HEK293 (cell line): Measurements from ENCODE around the gene PLEKHJ1.

Source experiments
- CTCF ChIA-PET: fragments of 350-600 bp; formaldehyde crosslinking; extraction: SDS; loops from one replicate; lab custom pipeline; 2021; ENCODE audit warnings: antibody characterized with exemption; lab: Yijun Ruan, JAX
- POLR2A ChIA-PET: fragments of 300-600 bp; formaldehyde crosslinking; extraction: SDS; loops from one replicate; lab custom pipeline; 2020; ENCODE audit warnings: antibody characterized with exemption, inconsistent platforms; lab: Yijun Ruan, JAX
- H3K27ac ChIP-seq: fragments of 200-500 bp; sonication (Bioruptor generic); 2 replicates; pipeline ENCODE4 v1.5.1; 2014; ENCODE audit warnings: low read depth, low read length, control low read depth, inconsistent platforms; ENCODE audit errors: extremely low read depth
- H3K36me3 ChIP-seq, 2 experiments: fragments of 200-500 bp in 1 of 2; sonication (Bioruptor generic) in 1 of 2; 1 replicate in 1 of 2; 2 replicates in 1 of 2; pipeline ENCODE4 v1.5.1; 2014 to 2017; ENCODE audit warnings: inconsistent platforms in 2 of 2, low read length in 2 of 2; ENCODE audit not compliant: control insufficient read depth in 2 of 2, insufficient read depth in 1 of 2
- H3K4me1 ChIP-seq: fragments of 200-500 bp; sonication (Bioruptor generic); 2 replicates; pipeline ENCODE4 v1.5.1; 2014; ENCODE audit warnings: mild to moderate bottlenecking, low read length, inconsistent platforms; ENCODE audit not compliant: control insufficient read depth, insufficient read depth
- H3K4me3 ChIP-seq: 2 replicates; pipeline ENCODE4 v1.5.1; 2011; ENCODE audit warnings: low read depth, mild to moderate bottlenecking, control low read depth, low read length, moderate library complexity
- H3K9me3 ChIP-seq: fragments of 200-500 bp; sonication (Bioruptor generic); 2 replicates; pipeline ENCODE4 v1.5.1; 2014; ENCODE audit warnings: low read depth, low read length, inconsistent platforms; ENCODE audit not compliant: control insufficient read depth, insufficient read depth
- BCL6B ChIP-seq: fragments of 450-650 bp; formaldehyde crosslinking; IDR thresholded peaks from 2 replicates; pipeline ENCODE4 v1.5.1; 2017; ENCODE audit warnings: missing biosample characterization, missing genetic modification characterization
- GLIS2 ChIP-seq: fragments of 450-650 bp; formaldehyde crosslinking; IDR thresholded peaks from 2 replicates; pipeline ENCODE4 v1.5.1; 2016; ENCODE audit warnings: missing biosample characterization, missing genetic modification characterization
- PRDM4 ChIP-seq: fragments of 450-650 bp; formaldehyde crosslinking; IDR thresholded peaks from 2 replicates; pipeline ENCODE4 v1.5.1; 2017; ENCODE audit warnings: missing biosample characterization, missing genetic modification characterization
- SP2 ChIP-seq: fragments of 450-650 bp; formaldehyde crosslinking; IDR thresholded peaks from 2 replicates; pipeline ENCODE4 v1.5.1; 2016; ENCODE audit warnings: missing biosample characterization, missing genetic modification characterization
- TSHZ1 ChIP-seq: fragments of 450-650 bp; formaldehyde crosslinking; IDR thresholded peaks from 2 replicates; pipeline ENCODE4 v1.5.1; 2016; ENCODE audit warnings: missing biosample characterization, missing genetic modification characterization, borderline replicate concordance
- ZIC2 ChIP-seq: fragments of 450-650 bp; formaldehyde crosslinking; IDR thresholded peaks from 2 replicates; pipeline ENCODE4 v1.5.1; 2016; ENCODE audit warnings: missing biosample characterization, missing genetic modification characterization
- ZNF114 ChIP-seq: fragments of 450-650 bp; formaldehyde crosslinking; IDR thresholded peaks from 2 replicates; pipeline ENCODE4 v1.5.0; 2017; ENCODE audit warnings: missing biosample characterization, missing genetic modification characterization
- ZNF138 ChIP-seq: fragments of 450-650 bp; formaldehyde crosslinking; IDR thresholded peaks from 2 replicates; pipeline ENCODE4 v1.5.1; 2016; ENCODE audit warnings: missing biosample characterization, missing genetic modification characterization, borderline replicate concordance
- ZNF157 ChIP-seq: fragments of 450-650 bp; formaldehyde crosslinking; IDR thresholded peaks from 2 replicates; pipeline ENCODE4 v1.5.1; 2016; ENCODE audit warnings: missing biosample characterization, missing genetic modification characterization
- ZNF2 ChIP-seq: fragments of 450-650 bp; formaldehyde crosslinking; IDR thresholded peaks from 2 replicates; pipeline ENCODE4 v1.5.1; 2016; ENCODE audit warnings: missing biosample characterization, missing genetic modification characterization
- ZNF214 ChIP-seq: fragments of 450-650 bp; formaldehyde crosslinking; IDR thresholded peaks from 2 replicates; pipeline ENCODE4 v1.5.1; 2017; ENCODE audit warnings: missing biosample characterization, mild to moderate bottlenecking, missing genetic modification characterization, borderline replicate concordance
- ZNF248 ChIP-seq: fragments of 450-650 bp; formaldehyde crosslinking; IDR thresholded peaks from 2 replicates; pipeline ENCODE4 v1.5.1; 2017; ENCODE audit warnings: missing biosample characterization, missing genetic modification characterization
- ZNF362 ChIP-seq: fragments of 450-650 bp; formaldehyde crosslinking; IDR thresholded peaks from 2 replicates; pipeline ENCODE4 v1.5.1; 2016; ENCODE audit warnings: missing biosample characterization, missing genetic modification characterization
- ZNF514 ChIP-seq: fragments of 450-650 bp; formaldehyde crosslinking; IDR thresholded peaks from 2 replicates; pipeline ENCODE4 v1.5.1; 2016; ENCODE audit warnings: missing biosample characterization, missing genetic modification characterization
- ZNF600 ChIP-seq: fragments of 450-650 bp; formaldehyde crosslinking; IDR thresholded peaks from 2 replicates; pipeline ENCODE4 v1.5.1; 2016; ENCODE audit warnings: missing biosample characterization, missing genetic modification characterization
- ZNF658 ChIP-seq: fragments of 450-650 bp; formaldehyde crosslinking; IDR thresholded peaks from 2 replicates; pipeline ENCODE4; 2016; ENCODE audit warnings: missing biosample characterization, missing genetic modification characterization
- ZNF664 ChIP-seq: fragments of 450-650 bp; formaldehyde crosslinking; IDR thresholded peaks from 2 replicates; pipeline ENCODE4 v1.5.1; 2016; ENCODE audit warnings: missing biosample characterization, missing genetic modification characterization
- ZNF701 ChIP-seq: fragments of 450-650 bp; formaldehyde crosslinking; IDR thresholded peaks from 2 replicates; pipeline ENCODE4 v1.5.1; 2016; ENCODE audit warnings: missing biosample characterization, missing genetic modification characterization
- ZNF768 ChIP-seq: fragments of 450-650 bp; formaldehyde crosslinking; IDR thresholded peaks from 2 replicates; pipeline ENCODE4 v1.5.1; 2018; ENCODE audit warnings: missing biosample characterization, mild to moderate bottlenecking, missing genetic modification characterization

PLEKHJ1 gene

GRCh38 chr19:2194513-2195078 lies 41.5 kb downstream of the PLEKHJ1 start:
- no peaks in the 10 kb centered on the region for H3K4me1 ChIP-seq
- H3K9me3 ChIP-seq = no peaks in the 10 kb centered on the region
- no peak overlapping the region for H3K27ac ChIP-seq
- peaks cover 4 to 57% of the 10 kb centered on the region in 2 experiments; a peak in 2 of 3 replicates for H3K36me3 ChIP-seq
- TF ChIP-seq TSHZ1 (tag by site-specific recombination) (no peak), ZNF157 (tag by site-specific recombination) (no peak), SP2 (tag by site-specific recombination) (0 out of 2 replicates have a peak, but pooled peaks have one; percentile 3)
- TF ChIP-seq, all 188 proteins: peak for 1
- no peak overlapping the region for H3K4me3 ChIP-seq
- CTCF ChIA-PET = no interaction called here
- POLR2A ChIA-PET = no interaction called here

GRCh38 chr19:2193807-2194206 lies 42.3 kb downstream of the PLEKHJ1 start:
- Histone ChIP-seq H3K36me3 (peaks cover 4 to 64% of the 10 kb centered on the region in 2 experiments; a peak in 2 of 3 replicates), H3K27ac (no peak overlapping the region), H3K4me3 (no peak overlapping the region), H3K4me1 (no peaks in the 10 kb centered on the region)
- CTCF ChIA-PET = no interaction called here
- TF ChIP-seq ZNF600 (tag by site-specific recombination) = 0 out of 2 replicates have a peak, but pooled peaks have one; percentile 31
- TF ChIP-seq ZNF114 (tag by site-specific recombination) = no peak
- TF ChIP-seq, all 188 proteins: peak for 1
- POLR2A ChIA-PET = no interaction called here
- H3K9me3 ChIP-seq = no peaks in the 10 kb centered on the region

GRCh38 chr19:2192862-2193261 lies 43.3 kb downstream of the PLEKHJ1 start:
- peaks cover 4 to 69% of the 10 kb centered on the region in 2 experiments; a peak in 2 of 3 replicates for H3K36me3 ChIP-seq
- H3K27ac ChIP-seq = no peak overlapping the region

GRCh38 chr19:2191456-2192310 lies 44.4 kb downstream of the PLEKHJ1 start:
- Histone ChIP-seq H3K9me3 (no peaks in the 10 kb centered on the region), H3K36me3 (peaks cover 4 to 70% of the 10 kb centered on the region in 2 experiments; a peak in 2 of 3 replicates), H3K4me1 (no peaks in the 10 kb centered on the region), H3K27ac (no peak overlapping the region), H3K4me3 (no peak overlapping the region)
- ChIA-PET CTCF (no interaction called here), POLR2A (interaction anchor here (0.6 kb wide), 1 partner anchor 449 kb away, joined by 4 read pairs; no protein-coding TSS in a partner anchor)
- no peak for TF ChIP-seq ZNF664 (tag by site-specific recombination)
- TF ChIP-seq ZNF362 (tag by site-specific recombination) = no peak
- 0 out of 2 replicates have a peak, but pooled peaks have one; percentile 20 for TF ChIP-seq ZIC2 (tag by site-specific recombination)
- TF ChIP-seq ZNF214 = no peak
- no peak for TF ChIP-seq ZNF138 (tag by site-specific recombination)
- no peak for TF ChIP-seq ZNF2 (tag by site-specific recombination)
- TF ChIP-seq PRDM4 (tag by site-specific recombination) = no peak

More at GRCh38 chr19:2192862-2193261, 43.3 kb downstream of the PLEKHJ1 start:
- no peak overlapping the region for H3K4me3 ChIP-seq
- H3K9me3 ChIP-seq = no peaks in the 10 kb centered on the region
- H3K4me1 ChIP-seq = no peaks in the 10 kb centered on the region
- ChIA-PET POLR2A (no interaction called here), CTCF (no interaction called here)
- TF ChIP-seq ZNF658 = no peak
- no peak for TF ChIP-seq ZNF514 (tag by site-specific recombination)
- TF ChIP-seq ZNF768 (tag by site-specific recombination) = no peak
- TF ChIP-seq ZNF248 (tag by site-specific recombination) = no peak
- no peak for TF ChIP-seq BCL6B (tag by site-specific recombination)
- no peak for TF ChIP-seq GLIS2 (tag by site-specific recombination)
- TF ChIP-seq ZNF701 = no peak
